CD4-positive, CD25-positive, alpha-beta regulatory T cell (primary cell): ENCODE data around the gene NGF. TPM values are rescaled to one million over a fixed set of nuclear protein-coding genes. Genes with fewer than 3 reads are reported as not detected.
A peak's percentile ranks its signal among the peaks of the same experiment; 100 is the strongest.

ENCODE experiments used
- ATAC-seq, 2 donors: fragments of 150-1000 bp; cut with Tn5 transposase; one replicate each; pipeline ENCODE4 v1.10.0; 2021; ENCODE audit warnings: low read depth in 2 of 2, moderate number of reproducible peaks in 2 of 2, moderate library complexity in 1 of 2
- DNase-seq, 3 donors: peaks; one replicate each; pipeline versions ENCODE4 v3.0.0 to v3.0.0-alpha.2; 2012 to 2022; ENCODE audit warnings: mixed read lengths in 1 of 3
- H3K27ac ChIP-seq: one replicate; pipeline ENCODE4 v1.7.0; 2013; ENCODE audit warnings: mild to moderate bottlenecking, low read length; ENCODE audit not compliant: insufficient read depth, poor library complexity, severe bottlenecking
- H3K27me3 ChIP-seq: one replicate; pipeline ENCODE4 v1.7.0; 2013; ENCODE audit warnings: low read length; ENCODE audit not compliant: control insufficient read depth, insufficient read depth
- H3K36me3 ChIP-seq: one replicate; pipeline ENCODE4 v1.7.0; 2013; ENCODE audit warnings: mild to moderate bottlenecking, low read length, moderate library complexity; ENCODE audit not compliant: control insufficient read depth, insufficient read depth
- H3K4me1 ChIP-seq: 2 replicates; pipeline ENCODE4 v1.7.0; 2013; ENCODE audit warnings: mild to moderate bottlenecking, low read length; ENCODE audit not compliant: insufficient read depth, control insufficient read depth, poor library complexity, severe bottlenecking
- H3K4me3 ChIP-seq: one replicate; pipeline ENCODE4 v1.7.0; 2013; ENCODE audit warnings: low read depth, mild to moderate bottlenecking, low read length, moderate library complexity
- H3K9me3 ChIP-seq, 2 experiments: 1 replicate in 1 of 2; 2 replicates in 1 of 2; pipeline ENCODE4 v1.7.0; 2013; ENCODE audit warnings: low read length in 2 of 2, mild to moderate bottlenecking in 1 of 2, moderate library complexity in 1 of 2; ENCODE audit not compliant: control insufficient read depth in 2 of 2
- H3K27ac Mint-ChIP-seq, 3 donors: one replicate each; pipeline ENCODE4 v1.8.0; 2020 to 2022; ENCODE audit warnings: mild to moderate bottlenecking in 3 of 3, mixed read lengths in 3 of 3, moderate library complexity in 2 of 3
- H3K27me3 Mint-ChIP-seq: one replicate; pipeline ENCODE4 v1.8.0; 2022; ENCODE audit warnings: mild to moderate bottlenecking, mixed read lengths
- H3K36me3 Mint-ChIP-seq: one replicate; pipeline ENCODE4 v1.8.0; 2020; ENCODE audit warnings: mixed read lengths
- H3K4me1 Mint-ChIP-seq, 4 donors: one replicate each; pipeline ENCODE4 v1.8.0; 2020 to 2022; ENCODE audit warnings: mixed read lengths in 4 of 4, mild to moderate bottlenecking in 1 of 4
- H3K4me3 Mint-ChIP-seq, 4 donors: one replicate each; pipeline ENCODE4 v1.8.0; 2020 to 2022; ENCODE audit warnings: mild to moderate bottlenecking in 4 of 4, mixed read lengths in 4 of 4, moderate library complexity in 3 of 4
- H3K9me3 Mint-ChIP-seq, 7 donors: one replicate each; pipeline ENCODE4 v1.8.0; 2020 to 2022; ENCODE audit warnings: mixed read lengths in 7 of 7, mild to moderate bottlenecking in 3 of 7, moderate library complexity in 2 of 7
- polyA plus RNA-seq, 4 donors: library from polyadenylated mRNA; unstranded; fragments of 300-500 nt; fragmentation: Illumina TruSeq; gene quantifications; one replicate each; pipeline ENCODE4 v1.2.3, GENCODE V29; 2021
- total RNA-seq: library from RNA; stranded (reverse); gene quantifications from one replicate; pipeline ENCODE4 v1.2.3, GENCODE V29; 2022

Gene NGF
- total and polyA plus RNA-seq, 5 donors from 2014 or later: not detected

DNA sequence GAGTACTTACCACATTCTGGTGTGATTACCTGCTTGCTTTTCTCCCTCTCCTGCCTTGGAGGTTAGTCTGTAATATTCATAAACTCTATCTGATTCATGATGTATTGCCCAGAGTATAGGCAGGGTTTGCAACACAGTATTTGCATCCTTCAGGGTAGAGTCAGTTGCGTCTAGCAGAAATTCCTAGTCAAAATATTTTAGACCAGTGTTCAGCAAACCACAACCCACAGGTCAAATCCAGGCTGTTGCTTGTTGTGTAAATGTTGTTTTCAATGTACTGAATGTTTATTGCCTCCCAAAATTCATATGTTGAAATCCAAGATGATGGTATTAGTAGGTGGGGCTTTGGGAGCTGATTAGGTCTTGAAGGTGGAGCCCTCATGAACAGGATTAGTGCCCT is 82.9 kb downstream of the NGF start:
- no peak overlapping the region for H3K4me3 ChIP-seq
- H3K9me3 ChIP-seq: peaks cover 0 to 2% of the 10 kb centered on the region in 2 experiments
- no peaks in the 10 kb centered on the region for H3K4me1 Mint-ChIP-seq
- H3K27ac ChIP-seq: no peak overlapping the region
- no peak overlapping the region for H3K27ac Mint-ChIP-seq
- H3K27me3 Mint-ChIP-seq: no peaks in the 10 kb centered on the region
- peak overlapping the region in 1 of 4 donors; percentile 58 for H3K4me3 Mint-ChIP-seq
- no peaks in the 10 kb centered on the region for H3K36me3 ChIP-seq
- no peaks in the 10 kb centered on the region for H3K4me1 ChIP-seq
- DNase-seq (no peak), ATAC-seq (no peak)
- H3K36me3 Mint-ChIP-seq: no peaks in the 10 kb centered on the region
- peaks cover 3% of the 10 kb centered on the region for H3K27me3 ChIP-seq
- peaks cover 0 to 18% (median 4%) of the 10 kb centered on the region in 7 donors for H3K9me3 Mint-ChIP-seq

DNA sequence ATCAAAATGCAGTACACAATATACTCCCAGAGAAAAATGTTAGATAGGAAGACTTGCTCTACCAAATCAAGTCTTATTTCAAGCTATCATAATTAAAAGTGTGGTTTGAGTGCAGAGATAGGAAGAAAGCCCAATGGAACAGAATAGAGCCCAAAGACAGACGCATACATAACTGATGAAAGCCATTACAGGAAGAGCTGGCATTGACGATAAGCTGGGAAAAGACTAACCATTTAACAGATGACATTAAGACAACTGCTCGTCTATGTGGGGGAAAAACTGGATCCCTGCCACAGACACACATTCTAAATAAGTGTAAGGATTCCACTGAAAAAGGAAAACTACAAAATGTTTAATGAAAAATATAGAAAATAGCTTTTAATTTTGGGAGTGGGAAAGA is 85.5 kb downstream of the NGF start:
- H3K9me3 ChIP-seq: peaks cover 0 to 2% of the 10 kb centered on the region in 2 experiments
- H3K4me3 ChIP-seq: no peak overlapping the region
- H3K4me1 Mint-ChIP-seq: no peaks in the 10 kb centered on the region
- peaks cover 3% of the 10 kb centered on the region for H3K27me3 ChIP-seq
- no peak overlapping the region for H3K27ac ChIP-seq
- DNase-seq (no peak), ATAC-seq (no peak)
- H3K36me3 Mint-ChIP-seq: no peaks in the 10 kb centered on the region
- no peaks in the 10 kb centered on the region for H3K36me3 ChIP-seq
- no peak overlapping the region for H3K4me3 Mint-ChIP-seq
- no peaks in the 10 kb centered on the region for H3K4me1 ChIP-seq
- no peak overlapping the region for H3K27ac Mint-ChIP-seq
- H3K27me3 Mint-ChIP-seq: peaks cover 7% of the 10 kb centered on the region
- peaks cover 0 to 5% (median 2%) of the 10 kb centered on the region in 7 donors for H3K9me3 Mint-ChIP-seq

DNA sequence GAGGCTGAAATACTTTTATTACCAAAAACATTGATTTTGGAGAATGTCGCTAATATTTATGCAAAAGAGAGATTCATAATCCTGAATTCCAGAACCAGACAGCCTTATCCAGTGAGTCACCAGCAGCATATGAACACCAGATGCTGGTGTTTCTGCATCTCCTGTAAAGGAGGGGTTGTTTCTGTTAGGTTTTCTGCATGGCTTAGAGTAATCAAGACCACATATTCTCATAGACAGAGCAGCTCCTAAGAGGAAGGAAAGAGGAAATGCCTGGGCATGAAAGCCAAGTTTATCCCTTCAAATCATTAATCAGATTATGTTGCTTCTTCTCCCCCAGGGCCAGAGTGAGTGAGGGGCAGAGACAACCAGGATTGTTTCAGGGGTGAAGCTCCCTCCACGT is 86.2 kb downstream of the NGF start:
- Mint-ChIP-seq H3K27ac (no peak overlapping the region), H3K36me3 (no peaks in the 10 kb centered on the region), H3K27me3 (peaks cover 7% of the 10 kb centered on the region), H3K4me3 (no peak overlapping the region), H3K9me3 (peaks cover 0 to 5% (median 4%) of the 10 kb centered on the region in 7 donors), H3K4me1 (no peaks in the 10 kb centered on the region)
- Histone ChIP-seq H3K27me3 (peaks cover 5% of the 10 kb centered on the region), H3K36me3 (no peaks in the 10 kb centered on the region), H3K27ac (no peak overlapping the region), H3K4me1 (no peaks in the 10 kb centered on the region), H3K9me3 (peaks cover 0 to 3% of the 10 kb centered on the region in 2 experiments), H3K4me3 (no peak overlapping the region)
- DNase-seq (no peak), ATAC-seq (no peak)

DNA sequence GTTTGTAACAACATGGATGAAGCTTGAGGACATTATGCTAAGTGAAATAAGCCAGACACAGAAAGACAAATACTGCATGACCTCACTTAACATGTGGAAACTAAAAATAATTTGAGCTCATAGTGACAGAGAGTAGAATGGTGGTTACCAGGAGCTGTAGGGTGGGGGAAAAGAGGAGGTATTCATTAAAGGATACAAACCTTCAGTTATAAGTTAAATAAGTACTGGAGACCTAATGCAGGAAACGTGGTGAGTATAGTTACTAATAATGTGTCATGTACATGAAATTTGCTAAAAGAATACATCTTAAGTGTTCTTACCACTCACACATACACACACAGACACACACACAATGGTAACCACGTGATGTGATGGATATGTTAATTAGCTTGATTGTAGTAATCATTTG is 86.7 kb downstream of the NGF start:
- Mint-ChIP-seq H3K9me3 (peaks cover 0 to 5% (median 3%) of the 10 kb centered on the region in 7 donors), H3K4me3 (no peak overlapping the region), H3K27me3 (peaks cover 7% of the 10 kb centered on the region), H3K36me3 (no peaks in the 10 kb centered on the region), H3K4me1 (no peaks in the 10 kb centered on the region), H3K27ac (no peak overlapping the region)
- Histone ChIP-seq H3K27me3 (peaks cover 7% of the 10 kb centered on the region), H3K36me3 (no peaks in the 10 kb centered on the region), H3K9me3 (peaks cover 0 to 3% of the 10 kb centered on the region in 2 experiments), H3K27ac (no peak overlapping the region), H3K4me1 (no peaks in the 10 kb centered on the region), H3K4me3 (no peak overlapping the region)
- DNase-seq (no peak), ATAC-seq (no peak)

DNA sequence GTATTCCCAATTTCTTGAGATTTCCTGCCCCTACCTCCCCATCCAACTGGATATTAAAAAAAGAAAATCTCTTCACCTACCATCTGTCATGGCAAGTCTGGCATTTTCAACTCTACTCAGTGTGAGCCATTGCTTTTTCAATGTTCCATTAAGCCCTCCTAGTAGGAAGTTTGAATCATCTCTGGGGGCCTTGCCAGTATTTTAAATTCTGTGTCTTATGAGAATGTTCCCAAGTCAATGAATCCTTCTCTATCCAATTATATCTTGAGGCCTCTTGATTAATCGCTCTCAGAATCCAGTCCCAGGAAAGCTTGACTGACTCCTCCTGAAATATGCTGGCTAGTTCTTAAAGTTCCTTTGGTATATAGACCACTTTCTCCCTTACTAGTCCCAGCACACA is 91.5 kb downstream of the NGF start:
- Mint-ChIP-seq H3K9me3 (peaks cover 2 to 12% (median 3%) of the 10 kb centered on the region in 7 donors), H3K4me3 (no peak overlapping the region), H3K36me3 (no peaks in the 10 kb centered on the region), H3K27ac (no peak overlapping the region), H3K27me3 (peaks cover 12% of the 10 kb centered on the region), H3K4me1 (no peaks in the 10 kb centered on the region)
- Histone ChIP-seq H3K27me3 (peaks cover 11% of the 10 kb centered on the region), H3K4me3 (no peak overlapping the region), H3K4me1 (no peaks in the 10 kb centered on the region), H3K27ac (no peak overlapping the region), H3K9me3 (peaks cover 0 to 3% of the 10 kb centered on the region in 2 experiments), H3K36me3 (no peaks in the 10 kb centered on the region)
- ATAC-seq (no peak), DNase-seq (no peak)

DNA sequence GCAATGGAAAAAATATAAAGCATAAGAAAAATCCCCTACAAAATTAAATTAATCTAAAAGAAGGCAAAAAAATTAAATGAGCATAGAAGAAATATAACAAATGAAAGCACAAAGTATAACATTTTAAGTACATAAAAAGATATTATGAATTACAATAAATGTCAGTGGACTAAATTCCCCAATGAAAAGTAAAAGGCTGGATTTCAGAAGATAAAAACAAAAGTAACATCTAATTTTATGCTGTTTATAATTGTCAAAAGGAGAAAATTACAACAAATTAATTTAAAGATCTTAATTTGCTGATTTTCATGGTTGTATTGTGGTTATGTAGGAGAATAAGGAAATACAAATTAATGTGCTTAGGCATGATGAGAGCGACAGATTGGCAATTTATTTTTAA is 92.8 kb downstream of the NGF start:
- Histone ChIP-seq H3K4me1 (no peaks in the 10 kb centered on the region), H3K36me3 (no peaks in the 10 kb centered on the region), H3K4me3 (no peak overlapping the region), H3K27ac (no peak overlapping the region), H3K9me3 (peaks cover 0 to 3% of the 10 kb centered on the region in 2 experiments), H3K27me3 (peaks cover 11% of the 10 kb centered on the region)
- no peaks in the 10 kb centered on the region for H3K36me3 Mint-ChIP-seq
- ATAC-seq (no peak), DNase-seq (no peak)
- no peak overlapping the region for H3K27ac Mint-ChIP-seq
- no peak overlapping the region for H3K4me3 Mint-ChIP-seq
- H3K27me3 Mint-ChIP-seq: peaks cover 12% of the 10 kb centered on the region
- no peaks in the 10 kb centered on the region for H3K4me1 Mint-ChIP-seq
- peaks cover 1 to 12% (median 3%) of the 10 kb centered on the region in 7 donors for H3K9me3 Mint-ChIP-seq

DNA sequence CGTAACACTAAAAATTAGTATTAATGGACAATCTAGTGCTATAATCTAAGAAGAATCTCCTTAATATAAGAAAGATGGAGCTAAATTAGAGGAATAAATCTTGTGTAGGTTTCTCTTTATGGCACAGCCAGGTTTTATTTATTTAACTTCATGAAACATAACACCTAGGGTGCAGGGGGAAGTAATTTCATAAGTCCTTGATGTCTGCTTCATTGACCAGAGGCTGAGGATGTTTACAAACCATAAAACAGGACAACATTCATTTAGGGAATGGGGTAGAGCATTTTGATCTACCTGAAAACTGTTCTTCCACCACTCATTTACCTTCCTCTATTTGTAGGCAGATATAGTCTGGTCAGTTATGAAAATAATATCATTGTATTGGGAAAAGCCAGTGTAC is 95.5 kb downstream of the NGF start:
- peaks cover 0 to 2% of the 10 kb centered on the region in 2 experiments for H3K9me3 ChIP-seq
- Mint-ChIP-seq H3K27ac (no peak overlapping the region), H3K9me3 (peaks cover 0 to 10% (median 4%) of the 10 kb centered on the region in 7 donors), H3K27me3 (peaks cover 5% of the 10 kb centered on the region), H3K36me3 (no peaks in the 10 kb centered on the region), H3K4me3 (no peak overlapping the region), H3K4me1 (no peaks in the 10 kb centered on the region)
- no peak overlapping the region for H3K27ac ChIP-seq
- H3K27me3 ChIP-seq: peaks cover 10% of the 10 kb centered on the region
- H3K36me3 ChIP-seq: no peaks in the 10 kb centered on the region
- DNase-seq: no peak
- ATAC-seq: no peak
- no peak overlapping the region for H3K4me3 ChIP-seq
- H3K4me1 ChIP-seq: no peaks in the 10 kb centered on the region

DNA sequence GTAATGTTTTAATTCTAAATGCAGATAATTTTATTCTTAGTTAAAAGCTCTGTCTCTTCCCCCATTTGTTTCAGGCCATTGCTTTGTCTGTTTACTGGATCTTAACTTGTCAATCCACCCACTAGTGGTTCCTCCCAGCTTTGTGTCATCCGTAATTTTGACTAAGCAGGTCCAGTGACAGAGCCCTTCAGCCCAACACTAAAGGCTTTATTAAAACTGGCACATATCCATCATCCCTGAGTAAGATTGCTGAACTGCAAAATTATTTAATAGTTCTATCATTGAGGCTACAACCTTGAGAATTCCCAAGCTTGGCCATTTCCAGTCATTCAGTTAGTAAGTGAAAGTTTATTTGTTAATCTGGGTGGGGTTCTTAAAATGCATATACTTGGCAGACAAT is 96.7 kb downstream of the NGF start:
- Mint-ChIP-seq H3K4me3 (no peak overlapping the region), H3K4me1 (no peaks in the 10 kb centered on the region), H3K27ac (no peak overlapping the region), H3K36me3 (no peaks in the 10 kb centered on the region), H3K9me3 (peaks cover 0 to 8% (median 0%) of the 10 kb centered on the region in 7 donors), H3K27me3 (peaks cover 5% of the 10 kb centered on the region)
- H3K9me3 ChIP-seq: no peaks in the 10 kb centered on the region
- H3K27ac ChIP-seq: no peak overlapping the region
- no peaks in the 10 kb centered on the region for H3K36me3 ChIP-seq
- ATAC-seq (no peak), DNase-seq (no peak)
- no peaks in the 10 kb centered on the region for H3K4me1 ChIP-seq
- H3K4me3 ChIP-seq: no peak overlapping the region
- peaks cover 6% of the 10 kb centered on the region for H3K27me3 ChIP-seq
